ENCODE data around the gene NRTN. TPM values are rescaled to one million over a fixed set of nuclear protein-coding genes. Genes with fewer than 3 reads are reported as not detected.

NRTN gene
- total RNA-seq, 1 experiment from 2014 or later, result 1.9 TPM

DNA sequence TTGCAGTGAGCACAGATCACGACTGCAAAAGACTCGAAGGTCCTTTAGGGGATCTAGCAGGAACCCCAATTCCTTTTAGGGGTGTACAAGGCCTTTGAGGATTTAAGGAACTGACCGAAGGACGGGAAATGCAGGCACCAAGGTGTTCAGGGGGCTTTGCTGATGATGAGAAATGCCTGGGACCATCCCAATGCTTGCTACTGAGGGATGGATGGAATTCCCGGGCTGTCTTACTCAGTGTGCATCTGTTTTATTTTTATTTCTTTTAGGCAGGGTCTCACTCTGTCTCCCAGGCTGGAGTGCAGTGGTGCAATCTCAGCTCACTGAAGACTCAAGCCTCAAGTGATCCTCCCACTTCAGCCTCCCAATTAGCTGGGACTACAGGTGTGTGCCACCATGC, 31.6 kb upstream of the NRTN start:
- CTCF ChIA-PET, result interaction anchor here (0.7 kb wide), 1 partner anchor 89 kb away, joined by 20 read pairs; no protein-coding TSS in a partner anchor
- no TSS peak for BruUV-seq (replicated peaks)
- intact Hi-C loops (cut with micrococcal nuclease; ENCODE audit: unreplicated experiment), result loop anchor here (10.0 kb wide), 1 partner anchor 272 kb away; no protein-coding TSS in a partner anchor

DNA sequence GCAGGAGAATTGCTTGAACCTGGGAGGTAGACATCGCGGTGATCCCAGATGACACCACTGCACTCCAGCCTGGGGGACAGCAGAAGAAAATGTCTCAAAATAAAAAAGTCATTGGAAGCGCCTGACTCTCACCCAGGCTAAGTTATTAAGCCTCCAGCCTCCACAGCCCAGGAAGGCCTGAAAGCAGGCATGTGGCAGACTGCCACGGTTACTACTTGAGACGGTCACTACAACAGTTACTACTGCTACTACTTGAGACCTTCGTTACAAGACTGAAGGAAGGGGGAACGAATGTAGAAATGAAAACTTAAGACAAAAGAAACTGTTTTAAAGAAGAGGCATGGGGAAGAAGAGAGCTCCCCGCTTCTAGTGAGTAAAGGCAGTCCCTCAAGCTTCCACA, 29.9 kb upstream of the NRTN start:
- no peaks in the 10 kb centered on the region for H3K27me3 ChIP-seq (ENCODE audit: insufficient read depth, low read depth)
- CTCF ChIA-PET, result no interaction called here

More for the DNA sequence above, 31.6 kb upstream of the NRTN start:
- DNase-seq, result no peak
- Histone ChIP-seq H3K27me3 (ENCODE audit: insufficient read depth, low read depth) (no peaks in the 10 kb centered on the region), H3K27ac (0 out of 2 replicates have a peak overlapping the region, but pooled peaks have one; percentile 19), H3K9me3 (ENCODE audit: insufficient read depth, low read depth) (no peaks in the 10 kb centered on the region), H3K4me2 (no peak overlapping the region), H3K9me2 (ENCODE audit: insufficient read depth) (no peaks in the 10 kb centered on the region), H3K4me1 (replicated peaks; ENCODE audit: insufficient read depth) (no peaks in the 10 kb centered on the region), H2AFZ (peak overlapping the region; percentile 79), H3K4me3 (no peak overlapping the region), H3K79me2 (ENCODE audit: low read depth) (no peaks in the 10 kb centered on the region), H4K20me1 (ENCODE audit: insufficient read depth) (no peaks in the 10 kb centered on the region), H3K36me3 (ENCODE audit: low read depth) (no peaks in the 10 kb centered on the region), H3F3A (ENCODE audit: insufficient read depth, low read depth) (no peaks in the 10 kb centered on the region)
- TF ChIP-seq, protein P1, sequence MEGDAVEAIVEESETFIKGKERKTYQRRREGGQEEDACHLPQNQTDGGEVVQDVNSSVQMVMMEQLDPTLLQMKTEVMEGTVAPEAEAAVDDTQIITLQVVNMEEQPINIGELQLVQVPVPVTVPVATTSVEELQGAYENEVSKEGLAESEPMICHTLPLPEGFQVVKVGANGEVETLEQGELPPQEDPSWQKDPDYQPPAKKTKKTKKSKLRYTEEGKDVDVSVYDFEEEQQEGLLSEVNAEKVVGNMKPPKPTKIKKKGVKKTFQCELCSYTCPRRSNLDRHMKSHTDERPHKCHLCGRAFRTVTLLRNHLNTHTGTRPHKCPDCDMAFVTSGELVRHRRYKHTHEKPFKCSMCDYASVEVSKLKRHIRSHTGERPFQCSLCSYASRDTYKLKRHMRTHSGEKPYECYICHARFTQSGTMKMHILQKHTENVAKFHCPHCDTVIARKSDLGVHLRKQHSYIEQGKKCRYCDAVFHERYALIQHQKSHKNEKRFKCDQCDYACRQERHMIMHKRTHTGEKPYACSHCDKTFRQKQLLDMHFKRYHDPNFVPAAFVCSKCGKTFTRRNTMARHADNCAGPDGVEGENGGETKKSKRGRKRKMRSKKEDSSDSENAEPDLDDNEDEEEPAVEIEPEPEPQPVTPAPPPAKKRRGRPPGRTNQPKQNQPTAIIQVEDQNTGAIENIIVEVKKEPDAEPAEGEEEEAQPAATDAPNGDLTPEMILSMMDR (conservative IDR thresholded peaks at IDR 0.05), result no peak
- TF ChIP-seq EZH2 (IDR thresholded peaks at IDR 0.05; ENCODE audit: low read depth), result no peak
- POLR2A ChIA-PET (ENCODE audit: unreplicated experiment), result no interaction called here

DNA sequence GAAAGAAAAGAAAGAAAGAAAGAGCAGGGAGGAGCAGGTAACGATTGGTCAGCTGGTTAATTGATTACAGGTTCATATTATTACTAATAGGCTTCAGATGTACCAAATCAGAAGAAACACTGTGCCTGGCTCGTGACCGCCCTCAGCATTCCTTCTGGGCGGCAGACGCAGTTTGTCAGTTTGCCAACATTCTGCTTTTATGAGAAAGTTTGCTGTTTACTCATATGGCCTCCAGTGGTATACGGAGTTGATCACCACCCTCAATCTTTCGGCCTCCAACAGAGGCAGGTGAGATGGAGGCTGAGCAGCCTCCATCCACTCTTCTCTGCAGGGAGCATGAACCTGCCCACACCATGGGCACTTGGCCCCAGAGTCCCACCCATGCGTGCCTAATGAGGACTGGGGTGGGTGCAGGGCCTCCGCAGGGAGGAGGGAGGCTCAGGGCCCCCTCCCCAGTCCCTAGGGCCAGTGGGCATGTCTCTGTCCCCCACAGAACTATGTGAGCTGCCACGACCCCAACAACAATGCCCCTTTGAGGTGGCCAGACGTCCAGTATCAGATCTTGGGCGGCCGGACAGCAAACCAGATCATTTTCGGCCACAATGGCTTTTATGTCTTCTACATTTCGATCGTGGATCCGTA, 29.1 kb upstream of the NRTN start:
- no peaks in the 10 kb centered on the region for H3K9me2 ChIP-seq (ENCODE audit: insufficient read depth)
- H3K4me1 ChIP-seq (replicated peaks; ENCODE audit: insufficient read depth), result no peaks in the 10 kb centered on the region
- DNase-seq, result peak in 1 of 2 experiments; percentile 36
- H3K4me2 ChIP-seq, result no peak overlapping the region
- H3K27ac ChIP-seq, result no peak overlapping the region
- TF ChIP-seq, protein P1 (conservative IDR thresholded peaks at IDR 0.05), result no peak
- TF ChIP-seq EZH2 (IDR thresholded peaks at IDR 0.05; ENCODE audit: low read depth), result no peak
- H3K79me2 ChIP-seq (ENCODE audit: low read depth), result no peaks in the 10 kb centered on the region
- H3K9me3 ChIP-seq (ENCODE audit: insufficient read depth, low read depth), result no peaks in the 10 kb centered on the region
- H3F3A ChIP-seq (ENCODE audit: insufficient read depth, low read depth), result no peaks in the 10 kb centered on the region
- POLR2A ChIA-PET (ENCODE audit: unreplicated experiment), result no interaction called here
- no peak overlapping the region for H3K4me3 ChIP-seq
- CTCF ChIA-PET, result interaction anchor here (0.6 kb wide), 1 partner anchor 116 kb away, joined by 6 read pairs; no protein-coding TSS in a partner anchor
- intact Hi-C loops (cut with micrococcal nuclease; ENCODE audit: unreplicated experiment), result loop anchor here (10.0 kb wide), 1 partner anchor 269 kb away; no protein-coding TSS in a partner anchor
- H3K27me3 ChIP-seq (ENCODE audit: insufficient read depth, low read depth), result no peaks in the 10 kb centered on the region
- H2AFZ ChIP-seq, result no peak overlapping the region
- H3K36me3 ChIP-seq (ENCODE audit: low read depth), result no peaks in the 10 kb centered on the region
- BruUV-seq (replicated peaks), result no TSS peak
- no peaks in the 10 kb centered on the region for H4K20me1 ChIP-seq (ENCODE audit: insufficient read depth)

More for the DNA sequence above, 29.9 kb upstream of the NRTN start:
- DNase-seq, result no peak
- Histone ChIP-seq H3K4me2 (no peak overlapping the region), H3K79me2 (ENCODE audit: low read depth) (no peaks in the 10 kb centered on the region), H3K4me3 (no peak overlapping the region), H3K4me1 (replicated peaks; ENCODE audit: insufficient read depth) (no peaks in the 10 kb centered on the region), H3K9me2 (ENCODE audit: insufficient read depth) (no peaks in the 10 kb centered on the region), H4K20me1 (ENCODE audit: insufficient read depth) (no peaks in the 10 kb centered on the region), H3K36me3 (ENCODE audit: low read depth) (no peaks in the 10 kb centered on the region), H3K9me3 (ENCODE audit: insufficient read depth, low read depth) (no peaks in the 10 kb centered on the region), H3K27ac (no peak overlapping the region), H3F3A (ENCODE audit: insufficient read depth, low read depth) (no peaks in the 10 kb centered on the region), H2AFZ (no peak overlapping the region)
- TF ChIP-seq, protein P1 (conservative IDR thresholded peaks at IDR 0.05), result no peak
- no peak for TF ChIP-seq EZH2 (IDR thresholded peaks at IDR 0.05; ENCODE audit: low read depth)
- intact Hi-C loops (cut with micrococcal nuclease; ENCODE audit: unreplicated experiment), result loop anchor here (10.0 kb wide), 1 partner anchor 270 kb away; no protein-coding TSS in a partner anchor
- no TSS peak for BruUV-seq (replicated peaks)
- POLR2A ChIA-PET (ENCODE audit: unreplicated experiment), result no interaction called here
